GM19035 (cell line): ENCODE data around the gene CELF4.

ENCODE experiments used
- ATAC-seq: cut with Tn5 transposase; IDR thresholded peaks from one replicate; pipeline ENCODE4 v1.9.1; 2021; ENCODE audit not compliant: unreplicated experiment

CELF4 gene

DNA sequence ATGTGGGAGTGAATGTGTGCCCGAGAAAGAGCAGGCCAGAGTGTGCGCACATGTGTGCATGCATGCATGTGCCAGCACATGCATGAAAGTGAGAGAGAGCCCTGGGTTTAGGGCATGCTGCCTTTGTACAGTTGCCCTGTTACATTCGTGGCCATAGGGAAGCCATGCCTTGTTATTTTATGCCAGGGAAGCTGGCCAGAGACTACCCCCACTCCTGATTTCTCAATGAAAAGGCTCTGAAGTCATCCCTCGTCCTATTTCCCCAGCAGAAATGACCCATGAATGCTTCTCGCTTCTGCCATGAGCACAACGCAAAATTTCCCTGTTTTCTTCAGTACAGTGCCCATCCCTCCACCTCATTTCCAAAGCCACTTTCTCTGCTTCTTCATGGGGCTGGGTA lies 143.0 kb downstream of the CELF4 start:
- ATAC-seq: no peak

DNA sequence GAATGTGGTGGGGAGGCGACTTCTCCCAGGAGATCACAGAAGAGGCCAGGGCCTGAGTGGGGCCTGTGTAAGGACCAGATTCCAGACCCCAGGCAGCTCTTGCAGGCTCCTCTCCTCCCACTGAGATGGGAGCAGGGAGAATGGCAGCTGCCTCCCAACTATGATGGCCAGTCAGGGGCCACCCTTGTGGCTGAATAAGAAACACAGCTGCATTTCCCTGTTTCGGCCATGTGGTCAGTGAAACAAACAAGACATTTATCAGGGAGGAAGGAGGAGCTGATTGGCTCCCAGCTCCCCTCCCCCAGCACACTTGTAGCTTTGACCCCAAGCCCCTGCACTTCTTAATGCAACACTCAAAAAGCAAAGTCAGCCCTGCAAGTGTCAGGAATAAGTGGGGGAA lies 143.5 kb downstream of the CELF4 start:
- no peak for ATAC-seq

DNA sequence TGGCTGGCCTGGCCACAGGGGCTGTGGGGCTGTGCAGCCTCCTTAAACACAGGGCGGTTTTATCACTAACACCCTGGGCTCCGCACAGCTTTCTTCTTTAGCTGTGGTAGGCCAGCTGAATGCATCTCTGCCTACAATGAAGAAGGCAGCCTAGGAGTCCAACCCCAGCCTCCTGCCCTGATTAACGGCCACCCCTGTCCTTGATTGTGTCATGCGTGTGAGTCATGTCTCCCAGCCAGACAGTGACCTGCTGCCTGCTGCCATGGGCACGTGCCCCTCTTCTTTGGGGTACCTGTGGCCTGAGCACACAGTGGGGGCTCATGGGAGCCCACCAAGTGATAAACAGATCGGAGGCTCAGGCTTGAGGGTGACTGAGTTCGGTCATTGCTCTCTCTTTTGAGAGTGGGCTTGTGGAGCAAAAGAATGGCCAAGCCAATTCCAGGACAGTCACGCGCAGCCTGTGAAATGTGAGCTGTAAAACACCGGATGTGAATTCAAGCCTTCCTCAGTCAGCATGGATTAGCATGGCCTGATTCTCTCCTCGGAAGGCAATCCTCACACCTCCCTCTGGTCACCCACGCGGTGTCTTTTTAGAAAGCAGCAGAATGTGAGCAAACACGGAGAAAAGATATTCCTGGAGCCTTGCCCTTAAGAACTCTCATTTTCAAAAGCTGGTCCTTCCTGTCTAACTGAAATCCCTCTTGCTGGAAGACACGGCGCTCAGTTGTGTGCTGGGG lies 144.1 kb downstream of the CELF4 start:
- no peak for ATAC-seq

DNA sequence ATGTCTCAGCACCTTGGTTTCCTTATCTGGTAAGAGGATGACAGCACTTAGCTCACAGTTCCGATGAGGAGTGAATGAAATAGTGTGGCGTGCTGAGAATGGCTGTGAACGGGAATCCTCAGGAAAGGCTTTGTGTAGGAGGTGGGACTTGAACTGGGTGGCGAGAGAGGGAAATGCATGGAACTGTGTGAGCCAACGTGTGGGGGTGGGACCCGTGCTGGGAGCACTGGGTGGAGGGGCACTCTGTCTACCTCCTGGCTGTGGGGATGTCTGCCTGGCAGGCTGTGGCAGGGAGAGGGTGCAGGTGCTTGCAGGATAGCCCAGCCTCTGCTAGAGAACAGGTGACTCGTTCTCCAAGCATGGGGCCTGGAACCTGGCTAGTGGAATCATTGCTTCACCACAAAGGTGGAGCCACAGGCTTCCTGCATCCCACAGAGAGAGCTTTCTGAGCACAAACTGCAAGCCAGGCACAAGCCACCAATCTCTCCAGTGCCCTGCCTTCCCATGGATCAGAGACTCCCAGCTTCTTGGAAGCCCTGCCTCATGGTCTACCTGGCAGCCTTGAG lies 145.2 kb downstream of the CELF4 start:
- no peak for ATAC-seq

DNA sequence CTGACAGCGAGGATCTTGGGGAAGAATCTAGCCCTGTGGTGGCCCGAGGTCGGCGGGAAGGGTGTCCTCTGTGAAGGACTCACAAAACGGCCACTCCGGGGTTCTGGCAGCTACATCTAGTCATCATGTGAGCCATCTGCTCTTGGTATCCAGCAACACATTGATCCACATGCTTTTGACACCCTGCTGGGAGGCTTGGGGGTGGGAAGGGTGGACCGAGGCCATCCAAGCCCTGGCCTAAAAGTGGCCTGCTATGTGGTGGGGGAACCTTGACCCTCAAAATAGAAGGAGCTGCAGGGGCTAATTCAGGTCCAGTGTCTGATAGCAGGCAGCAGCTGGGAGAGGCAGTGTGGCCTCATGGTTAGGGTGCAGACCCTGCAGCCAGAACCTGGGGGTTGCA lies 145.7 kb downstream of the CELF4 start:
- ATAC-seq: no peak

DNA sequence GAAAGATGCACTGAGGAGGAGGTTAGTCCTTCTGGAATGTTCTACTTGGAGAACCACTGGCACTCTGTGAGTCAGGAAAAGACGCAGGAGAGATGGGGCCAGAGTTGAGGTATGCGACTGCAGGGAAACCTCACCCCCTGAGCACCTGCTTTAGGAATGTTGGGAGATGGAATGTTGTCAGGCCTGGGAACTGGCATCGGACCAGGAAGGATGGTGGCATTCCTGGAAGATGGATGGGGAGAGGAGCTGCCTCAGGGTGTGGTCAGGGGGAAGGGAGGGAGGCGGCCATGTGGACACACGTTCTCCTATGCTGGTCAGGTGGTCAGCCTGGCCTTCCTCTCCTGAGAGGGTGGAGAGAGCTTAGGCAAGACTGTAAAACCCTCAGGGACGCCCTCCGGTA lies 146.3 kb downstream of the CELF4 start:
- ATAC-seq: no peak

DNA sequence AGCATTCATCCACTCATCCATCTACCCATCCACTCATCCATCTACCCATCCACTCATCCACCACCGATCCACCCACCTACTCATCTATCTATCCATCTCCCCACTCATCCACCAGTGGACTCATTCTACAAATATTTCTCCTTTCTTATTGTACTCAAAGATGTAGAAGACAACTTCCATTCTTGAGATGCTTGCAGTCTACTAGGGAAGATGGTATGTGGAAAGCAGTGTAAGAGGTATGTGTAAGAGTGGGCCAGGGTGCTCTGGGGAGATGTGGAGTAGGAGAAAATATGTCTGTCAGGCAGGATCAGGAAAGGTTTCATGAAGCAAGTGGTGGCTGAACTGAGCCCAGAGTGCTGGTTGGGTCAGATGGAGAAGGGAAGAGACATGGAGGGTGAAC lies 150.8 kb downstream of the CELF4 start:
- ATAC-seq: no peak

DNA sequence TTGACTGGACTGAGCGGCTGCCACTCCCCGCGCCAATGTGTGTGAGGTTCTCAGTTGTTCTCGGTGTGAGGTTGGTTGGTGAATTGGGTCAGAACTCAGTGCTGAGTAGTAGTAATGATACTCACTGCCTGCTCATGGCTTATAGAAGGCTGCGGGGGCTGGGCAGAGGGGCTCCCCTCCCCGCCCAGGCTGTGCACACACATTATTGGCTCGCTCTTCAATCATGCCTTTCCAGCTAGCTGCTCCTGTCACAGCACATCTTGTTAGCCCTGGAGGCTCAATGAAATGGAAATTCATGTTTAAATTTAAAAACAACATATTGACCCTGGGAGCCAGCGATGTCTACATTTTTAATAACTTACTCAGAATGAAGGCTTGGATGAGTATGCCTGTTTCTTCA lies 152.8 kb downstream of the CELF4 start:
- ATAC-seq: no peak

DNA sequence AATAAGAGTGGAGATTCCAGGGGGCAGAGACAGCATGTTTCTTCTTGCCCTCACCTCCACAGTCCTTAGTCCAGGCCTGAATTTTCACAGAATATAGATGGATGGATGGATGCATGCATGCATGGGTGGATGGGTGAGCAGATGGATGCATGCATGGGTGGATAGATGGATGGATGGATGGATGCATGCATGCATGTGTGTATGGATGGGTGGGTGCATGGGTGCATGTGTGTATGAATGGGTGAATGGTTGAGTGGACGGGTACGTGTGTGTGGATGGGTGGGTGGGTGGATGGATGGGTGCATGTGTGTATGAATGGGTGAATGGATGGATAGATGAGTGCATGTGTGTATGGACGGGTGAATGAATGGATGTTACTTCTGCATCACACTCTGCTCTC lies 153.3 kb downstream of the CELF4 start:
- ATAC-seq: no peak

DNA sequence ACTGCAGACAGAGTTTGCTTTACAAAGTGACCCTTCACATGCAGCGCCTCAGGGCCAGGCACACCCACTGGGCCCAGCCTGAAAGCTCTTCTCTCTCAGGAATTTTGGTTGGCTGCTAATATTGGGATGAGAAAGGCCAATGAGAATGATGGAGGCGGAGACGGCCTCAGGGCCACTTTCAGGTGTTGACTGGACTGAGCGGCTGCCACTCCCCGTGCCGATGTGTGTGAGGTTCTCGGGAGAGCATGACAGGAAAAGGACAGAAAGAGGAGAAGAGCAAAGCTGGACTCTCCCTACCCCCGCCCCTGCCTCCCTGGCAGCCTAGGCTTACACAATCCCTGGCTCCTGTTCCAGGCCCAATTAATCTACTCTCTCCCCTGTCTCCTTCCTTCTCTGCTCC lies 155.7 kb downstream of the CELF4 start:
- no peak for ATAC-seq

DNA sequence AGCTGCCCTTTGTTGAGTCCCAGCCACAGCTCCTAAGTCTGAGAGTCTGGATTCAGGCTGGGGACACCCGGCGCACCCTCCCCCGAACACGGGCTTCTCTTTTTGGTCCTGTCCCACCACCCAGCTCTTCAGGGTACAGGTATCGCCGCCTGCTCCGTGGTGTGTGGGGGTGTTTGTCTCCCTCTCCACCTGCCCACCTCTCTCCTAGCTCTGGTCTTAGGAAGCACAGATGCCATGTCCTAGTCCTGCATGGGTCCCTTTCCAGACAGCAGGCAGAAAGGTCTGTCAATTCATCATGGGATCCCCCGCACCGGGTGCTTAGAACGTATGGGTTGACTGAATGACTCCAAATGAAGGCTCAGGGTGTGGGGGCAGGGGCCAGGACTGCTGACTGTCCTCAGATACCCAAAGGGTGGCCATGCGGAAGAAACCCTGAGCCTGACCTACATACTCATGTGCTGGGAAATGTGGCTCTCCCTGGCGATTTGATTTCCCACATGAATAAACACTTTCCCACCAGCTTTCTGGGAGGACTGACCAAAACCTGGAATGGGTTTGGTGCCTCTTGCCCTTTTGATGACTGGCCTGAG lies 156.8 kb downstream of the CELF4 start:
- no peak for ATAC-seq

DNA sequence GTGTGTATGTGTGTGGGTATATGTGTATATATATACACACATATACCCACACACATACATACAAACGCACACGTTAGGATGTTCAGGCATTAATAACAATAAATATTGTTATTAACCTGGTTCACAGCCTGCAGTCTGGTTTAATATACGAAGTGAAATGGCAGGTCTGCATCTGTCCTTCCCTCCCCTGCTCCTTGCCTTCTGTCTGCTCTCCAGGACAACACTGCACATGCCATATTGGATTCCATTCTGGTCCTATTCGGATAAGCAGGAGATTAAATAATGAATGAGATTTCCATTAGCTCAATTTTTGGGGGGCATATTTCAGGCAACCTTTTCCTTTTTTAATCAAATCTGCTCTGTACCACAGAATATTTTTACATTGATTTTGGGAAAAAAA lies 158.0 kb downstream of the CELF4 start:
- ATAC-seq: no peak

DNA sequence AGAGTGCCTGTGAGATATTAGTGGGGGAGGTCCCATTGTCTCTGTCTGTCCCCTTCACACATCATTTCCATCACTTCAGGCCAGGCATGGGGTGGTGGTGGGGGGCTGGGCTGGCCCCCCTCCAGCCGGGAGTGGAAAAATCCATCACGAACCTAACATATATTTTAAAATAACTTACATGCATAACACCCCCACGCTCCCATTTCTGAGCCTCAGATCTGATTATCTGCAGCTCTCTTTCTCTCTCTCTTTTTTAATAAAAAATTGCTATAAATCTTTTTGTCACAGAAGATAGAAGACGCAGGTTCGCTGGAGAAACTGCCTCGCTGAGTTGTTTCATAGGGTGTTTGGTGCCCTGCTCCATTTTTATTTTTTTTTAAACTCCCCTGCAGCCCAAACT lies 159.8 kb downstream of the CELF4 start:
- no peak for ATAC-seq

DNA sequence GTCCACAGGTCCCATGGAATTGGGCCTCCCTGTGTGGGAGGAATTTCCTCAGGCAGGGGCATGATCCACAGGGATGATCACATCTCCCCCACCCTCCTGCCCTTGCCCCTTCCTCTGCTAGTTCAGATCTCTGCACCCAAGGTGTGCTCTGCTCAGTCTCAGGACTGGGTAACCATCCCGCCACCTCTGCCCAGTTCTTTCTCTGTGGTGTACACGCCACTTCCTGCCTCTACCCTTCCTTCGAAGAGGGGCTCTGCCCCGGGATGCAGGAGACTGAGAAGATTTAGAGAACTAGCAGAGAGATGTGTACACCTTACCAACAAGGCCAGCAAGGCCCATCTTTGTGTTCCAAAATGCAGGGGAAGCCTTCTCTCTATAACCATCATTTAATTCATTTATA lies 160.4 kb downstream of the CELF4 start:
- ATAC-seq: no peak

DNA sequence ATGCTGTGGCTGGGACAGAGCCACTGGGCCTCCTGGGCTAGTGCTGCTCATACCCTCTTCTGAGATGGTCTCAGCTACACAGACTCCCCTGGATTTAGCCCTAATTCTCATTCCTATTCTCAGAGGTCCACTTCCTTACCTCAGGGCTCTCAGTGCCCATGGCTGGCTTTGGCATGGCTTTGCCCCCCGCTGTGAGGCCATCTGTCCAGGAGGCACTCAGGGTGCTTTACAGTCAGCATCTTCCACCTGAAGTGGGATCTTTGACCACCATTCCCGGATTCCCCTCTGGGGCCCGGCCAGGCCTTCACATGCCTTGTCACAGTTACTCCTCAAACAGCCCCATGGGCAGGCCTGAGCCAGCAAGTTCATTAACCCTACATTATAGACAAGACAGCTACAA lies 161.8 kb downstream of the CELF4 start:
- no peak for ATAC-seq

DNA sequence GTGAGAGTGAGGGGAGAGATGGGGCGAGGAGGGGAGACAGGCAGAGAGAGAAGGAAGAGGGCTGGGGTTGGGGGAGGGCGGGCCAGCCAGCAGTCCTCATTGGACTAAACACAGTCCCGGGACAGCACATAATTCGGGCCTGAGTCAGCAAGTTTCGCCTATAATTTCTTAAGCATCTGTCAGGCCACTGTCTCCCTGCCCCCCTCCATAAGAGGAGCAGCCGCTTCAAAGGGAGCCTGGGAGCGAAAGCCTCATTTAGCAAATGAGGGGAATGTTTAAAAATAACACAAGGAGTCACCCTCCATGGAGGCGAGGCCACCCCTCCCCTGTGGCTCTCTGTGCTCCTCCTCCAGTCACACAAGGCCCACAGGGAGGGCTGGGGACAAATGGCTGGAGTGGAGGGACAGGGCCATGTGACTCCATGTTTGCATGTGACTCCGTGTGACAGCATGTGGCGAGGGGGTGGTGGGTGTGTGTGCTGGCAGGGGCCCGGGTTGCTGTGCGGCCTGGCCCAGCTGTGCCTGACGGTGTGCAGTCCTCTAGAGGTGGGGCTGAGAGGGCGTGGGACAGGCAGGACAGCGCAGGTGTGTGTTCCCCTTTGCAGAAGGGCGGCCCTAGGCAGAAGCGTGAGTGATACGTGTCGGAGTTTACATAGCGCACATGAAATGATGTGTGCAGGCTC lies 162.4 kb downstream of the CELF4 start:
- ATAC-seq: no peak

DNA sequence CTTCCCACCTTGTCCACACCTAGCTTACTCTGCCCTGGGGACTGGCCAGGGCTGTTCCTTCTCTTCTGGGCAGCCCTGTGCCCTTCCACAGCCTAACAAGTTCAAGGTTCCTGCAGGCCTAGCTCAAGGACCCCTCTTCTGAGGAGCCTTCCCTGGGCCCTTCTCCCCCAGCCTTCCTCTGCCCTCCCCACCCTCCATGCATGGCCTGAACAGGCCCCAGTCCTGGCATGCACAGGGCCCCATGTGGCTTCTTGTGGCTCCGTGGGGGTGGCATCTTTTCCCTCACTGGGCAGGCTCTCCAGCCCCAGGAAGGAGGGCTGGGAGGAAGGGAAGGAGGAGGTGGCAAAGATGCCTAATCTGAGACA lies 162.9 kb downstream of the CELF4 start:
- no peak for ATAC-seq

DNA sequence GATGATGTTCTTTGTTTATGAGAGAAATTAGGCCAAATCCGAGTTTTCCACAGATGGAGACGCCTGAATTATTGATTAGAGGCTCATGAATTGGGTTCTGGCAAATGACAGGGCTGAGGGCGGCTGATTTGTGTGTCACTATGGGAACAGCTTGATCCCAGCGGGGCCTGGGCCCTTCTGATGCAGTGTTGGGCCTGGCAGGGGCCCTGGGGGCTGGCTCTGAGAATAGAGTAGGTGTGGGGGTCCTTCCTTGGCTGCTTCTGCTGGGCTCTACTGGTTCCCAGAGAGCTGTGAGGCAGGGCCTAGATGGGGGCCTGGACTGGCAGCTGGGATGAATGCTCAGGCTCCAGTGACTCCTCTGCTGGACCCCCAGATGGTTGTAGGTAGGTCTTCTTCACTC lies 164.8 kb downstream of the CELF4 start:
- no peak for ATAC-seq

DNA sequence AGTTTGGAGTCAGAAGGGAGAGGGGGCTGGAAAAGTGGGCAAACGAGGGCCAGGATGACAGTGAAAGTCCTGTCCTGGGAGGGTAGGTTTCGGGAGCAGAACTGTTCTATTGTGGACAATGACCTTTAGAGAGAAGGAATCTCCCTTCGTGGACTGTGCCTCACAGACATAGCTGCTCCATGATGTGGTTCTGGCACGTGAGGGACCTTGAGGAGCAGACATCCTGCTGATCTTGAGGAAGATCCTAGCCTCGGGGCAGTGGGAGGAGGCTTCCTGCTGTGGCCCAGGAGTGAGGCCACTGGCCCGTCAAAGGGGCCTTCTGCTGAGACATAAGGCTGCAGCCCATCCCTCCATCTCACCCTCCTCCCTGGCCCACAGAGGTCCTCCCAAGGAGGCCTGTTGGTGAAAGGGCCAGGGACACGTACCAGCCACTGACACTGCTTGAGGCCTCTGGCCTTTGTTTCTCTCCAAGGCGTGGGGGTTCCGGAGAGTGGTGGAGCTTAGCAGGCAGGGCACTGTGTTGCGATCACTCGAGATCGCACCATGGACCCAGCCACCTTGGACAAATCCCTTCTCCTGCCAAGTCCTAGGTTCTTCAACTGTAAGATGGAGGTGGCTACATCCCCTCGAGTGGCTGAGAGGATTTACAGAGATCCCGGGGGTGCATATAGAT lies 167.2 kb downstream of the CELF4 start:
- no peak for ATAC-seq

DNA sequence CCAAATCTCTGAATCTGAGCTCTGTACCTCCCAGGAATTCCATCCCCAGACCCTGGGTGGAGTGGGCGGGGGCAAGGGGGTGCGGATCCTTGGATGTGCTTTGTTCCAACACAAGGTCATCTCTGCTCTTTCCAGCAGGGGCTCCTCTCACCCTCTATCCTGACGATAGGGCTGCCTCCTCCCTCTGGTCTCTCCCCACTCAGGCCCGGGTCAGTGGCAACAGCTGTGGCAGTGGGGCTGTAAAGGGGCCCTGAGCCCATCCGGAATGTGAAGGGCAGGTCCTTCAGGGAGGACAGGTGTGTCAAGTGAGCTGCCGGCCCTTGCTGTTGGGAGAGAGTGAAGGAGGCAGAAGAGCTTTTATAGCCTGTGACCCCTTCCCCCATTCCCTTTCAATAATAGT lies 167.8 kb downstream of the CELF4 start:
- ATAC-seq: no peak

DNA sequence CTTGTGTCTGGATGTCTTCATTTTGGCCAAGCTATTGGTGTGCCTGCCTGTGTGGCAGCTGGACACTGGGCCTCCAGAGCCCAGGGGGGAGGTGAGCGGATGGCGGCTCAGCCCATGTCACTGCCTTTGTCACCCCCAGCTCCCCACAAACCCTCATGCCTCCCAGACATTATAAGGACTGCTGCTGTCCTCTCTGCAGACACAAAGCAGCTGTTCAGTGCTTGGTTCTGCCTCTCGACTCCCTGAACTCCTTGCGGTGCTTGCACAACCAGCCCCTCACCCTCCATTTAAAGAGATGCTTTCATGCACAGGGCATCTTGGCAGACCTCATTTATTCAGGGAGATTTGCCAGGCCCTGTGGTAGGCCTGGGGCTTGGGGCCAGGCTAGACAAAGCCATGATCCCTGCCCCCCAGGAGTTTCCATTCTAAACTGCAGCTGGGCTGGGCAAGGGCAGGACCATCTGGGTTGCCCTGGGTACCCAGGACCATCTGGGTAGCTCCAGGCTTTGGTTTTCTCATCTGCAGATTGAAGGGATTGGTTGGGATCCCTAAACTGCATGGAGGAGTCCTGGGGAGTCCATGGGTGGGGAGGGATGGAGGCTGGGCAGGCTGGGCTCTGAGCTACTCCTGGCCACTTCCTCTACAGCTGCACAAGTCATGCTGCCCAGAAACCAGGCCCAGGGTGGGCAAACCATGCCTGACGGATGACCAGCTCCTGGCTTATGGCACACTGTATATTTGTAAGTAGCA lies 168.5 kb downstream of the CELF4 start:
- ATAC-seq: no peak
